Type B pancreatic cell (in vitro differentiated cells): Measurements from ENCODE around the gene GNRH2. TPM values are rescaled to one million over a fixed set of nuclear protein-coding genes. Genes with fewer than 3 reads are reported as not detected.
"Not testable (repeated sequence)": the region's sequence is repeated elsewhere in the genome, so short reads cannot be mapped to it uniquely, and the experiment has no call there.

Experiments
- DNase-seq: peaks from one replicate; pipeline ENCODE4 v3.0.0; 2021; ENCODE audit warnings: mixed read lengths; ENCODE audit not compliant: unreplicated experiment; ENCODE audit errors: extremely low spot score
- H3K27ac Mint-ChIP-seq: 2 replicates; pipeline ENCODE4 v1.8.0; 2021; ENCODE audit warnings: mild to moderate bottlenecking, mixed read lengths
- H3K27me3 Mint-ChIP-seq: 2 replicates; pipeline ENCODE4 v1.8.0; 2021; ENCODE audit warnings: mixed read lengths
- H3K36me3 Mint-ChIP-seq: 2 replicates; pipeline ENCODE4 v1.8.0; 2021; ENCODE audit warnings: mixed read lengths
- H3K4me1 Mint-ChIP-seq: one replicate; pipeline ENCODE4 v1.8.0; 2021; ENCODE audit warnings: mixed read lengths; ENCODE audit not compliant: unreplicated experiment
- H3K4me3 Mint-ChIP-seq: 2 replicates; pipeline ENCODE4 v1.8.0; 2021; ENCODE audit warnings: mild to moderate bottlenecking, mixed read lengths
- H3K9me3 Mint-ChIP-seq: 2 replicates; pipeline ENCODE4 v1.8.0; 2021; ENCODE audit warnings: mixed read lengths
- CTCF ChIP-seq: fragments of 200-600 bp; sonication (generic); conservative IDR thresholded peaks from 2 replicates; pipeline ENCODE4 v1.5.0; 2021; ENCODE audit warnings: antibody characterized with exemption, mild to moderate bottlenecking
- total RNA-seq: library from RNA; stranded (reverse); gene quantifications from 2 replicates; pipeline ENCODE4 v1.2.1, GENCODE V29; 2021; ENCODE audit warnings: low replicate concordance

Gene GNRH2
- total RNA-seq, 1 donor from 2014 or later: 0.99 TPM

GRCh38 chr20:3021327-3021726 lies 22.1 kb upstream of the GNRH2 start:
- peaks cover 45% of the 10 kb centered on the region for H3K36me3 Mint-ChIP-seq
- no peak overlapping the region for H3K4me3 Mint-ChIP-seq
- H3K27me3 Mint-ChIP-seq: no peaks in the 10 kb centered on the region
- no peaks in the 10 kb centered on the region for H3K9me3 Mint-ChIP-seq
- peak overlapping the region; percentile 11 for H3K27ac Mint-ChIP-seq
- H3K4me1 Mint-ChIP-seq: peaks cover 8% of the 10 kb centered on the region
- DNase-seq: no peak
- no peak for TF ChIP-seq CTCF

- Mint-ChIP-seq H3K9me3 (no peaks in the 10 kb centered on the region), H3K27ac (no peak overlapping the region), H3K36me3 (peaks cover 42% of the 10 kb centered on the region), H3K4me3 (no peak overlapping the region), H3K27me3 (no peaks in the 10 kb centered on the region), H3K4me1 (peaks cover 8% of the 10 kb centered on the region)
- no peak for TF ChIP-seq CTCF
- DNase-seq: no peak
Measured at GRCh38 chr20:3021777-3022176, 21.6 kb upstream of the GNRH2 start.

- peaks cover 41% of the 10 kb centered on the region for H3K36me3 Mint-ChIP-seq
- H3K9me3 Mint-ChIP-seq, H3K27me3 Mint-ChIP-seq, H3K4me3 Mint-ChIP-seq, DNase-seq, H3K4me1 Mint-ChIP-seq: not testable (repeated sequence)
- peak overlapping the region; percentile 86 for H3K27ac Mint-ChIP-seq
Measured at GRCh38 chr20:3022559-3023490, 20.6 kb upstream of the GNRH2 start.

- no peaks in the 10 kb centered on the region for H3K27me3 Mint-ChIP-seq
Measured at GRCh38 chr20:3027987-3028386, 15.4 kb upstream of the GNRH2 start.

GRCh38 chr20:3031524-3032147 lies 11.8 kb upstream of the GNRH2 start:
- no peak overlapping the region for H3K27ac Mint-ChIP-seq
- TF ChIP-seq CTCF: no peak
- no peak overlapping the region for H3K4me3 Mint-ChIP-seq
- H3K9me3 Mint-ChIP-seq: no peaks in the 10 kb centered on the region
- H3K36me3 Mint-ChIP-seq: peaks cover 23% of the 10 kb centered on the region
- no peaks in the 10 kb centered on the region for H3K27me3 Mint-ChIP-seq
- DNase-seq: no peak
- no peaks in the 10 kb centered on the region for H3K4me1 Mint-ChIP-seq

More at GRCh38 chr20:3027987-3028386, 15.4 kb upstream of the GNRH2 start:
- Mint-ChIP-seq H3K36me3 (peaks cover 26% of the 10 kb centered on the region), H3K4me1 (peaks cover 3% of the 10 kb centered on the region), H3K9me3 (no peaks in the 10 kb centered on the region), H3K27ac (no peak overlapping the region), H3K4me3 (no peak overlapping the region)
- no peak for DNase-seq
- TF ChIP-seq CTCF: no peak

- no peaks in the 10 kb centered on the region for H3K4me1 Mint-ChIP-seq
- peaks cover 17% of the 10 kb centered on the region for H3K36me3 Mint-ChIP-seq
- no peaks in the 10 kb centered on the region for H3K9me3 Mint-ChIP-seq
- H3K27me3 Mint-ChIP-seq: no peaks in the 10 kb centered on the region
- TF ChIP-seq CTCF: no peak
- no peak overlapping the region for H3K4me3 Mint-ChIP-seq
- no peak for DNase-seq
- no peak overlapping the region for H3K27ac Mint-ChIP-seq
Measured at GRCh38 chr20:3032624-3033023, 10.8 kb upstream of the GNRH2 start.
